Activated CD4-positive, CD25-positive, alpha-beta regulatory T cell (primary cell): ENCODE data around the gene NCAM2.
"Not testable (repeated sequence)": the region's sequence is repeated elsewhere in the genome, so short reads cannot be mapped to it uniquely, and the experiment has no call there.

Experiments used
- DNase-seq, 4 experiments: peaks; one replicate each; lab custom pipeline; 2025; lab: John Stamatoyannopoulos, UW

Gene NCAM2

DNA sequence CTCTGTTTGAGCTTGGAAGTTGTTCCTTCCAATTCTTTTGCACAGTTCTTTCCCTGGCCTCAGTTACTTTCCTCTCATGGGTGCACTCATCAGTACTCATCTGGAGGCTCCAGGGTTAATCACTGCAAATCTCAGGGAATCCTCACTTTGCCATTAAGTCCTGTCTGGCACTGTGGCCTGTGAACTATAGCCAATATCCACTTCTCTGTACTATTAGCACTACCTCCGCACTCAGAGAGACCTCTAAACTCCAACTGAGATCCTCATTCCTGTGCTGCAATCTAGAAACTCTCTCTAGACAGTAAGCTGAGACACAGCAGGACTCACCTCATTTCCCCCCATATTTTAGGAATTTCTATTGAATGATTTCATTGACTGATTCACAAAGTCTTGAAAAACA, 311.3 kb downstream of the NCAM2 start:
- DNase-seq: no peak

DNA sequence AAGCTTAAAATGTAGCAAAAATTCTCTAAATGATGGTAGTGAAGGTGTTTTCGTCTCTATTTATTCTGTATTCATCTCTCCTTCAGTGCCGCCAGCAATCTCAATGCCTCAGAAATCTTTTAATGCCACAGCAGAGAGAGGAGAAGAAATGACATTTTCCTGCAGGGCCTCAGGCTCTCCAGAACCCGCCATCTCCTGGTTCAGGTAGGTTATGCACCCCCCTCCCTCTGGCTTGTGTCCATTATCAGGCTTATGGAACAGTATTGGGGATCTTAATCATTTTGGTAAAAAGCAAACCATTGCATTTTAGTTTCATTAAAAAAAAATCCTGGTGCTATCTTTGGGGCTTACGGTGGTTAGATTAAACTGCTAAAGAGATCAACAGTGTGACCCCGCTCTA, 326.1 kb downstream of the NCAM2 start:
- DNase-seq: no peak

- DNase-seq: no peak
These were observed 334.3 kb downstream of the NCAM2 start for GRCh38 chr21:21332492-21332891.

DNA sequence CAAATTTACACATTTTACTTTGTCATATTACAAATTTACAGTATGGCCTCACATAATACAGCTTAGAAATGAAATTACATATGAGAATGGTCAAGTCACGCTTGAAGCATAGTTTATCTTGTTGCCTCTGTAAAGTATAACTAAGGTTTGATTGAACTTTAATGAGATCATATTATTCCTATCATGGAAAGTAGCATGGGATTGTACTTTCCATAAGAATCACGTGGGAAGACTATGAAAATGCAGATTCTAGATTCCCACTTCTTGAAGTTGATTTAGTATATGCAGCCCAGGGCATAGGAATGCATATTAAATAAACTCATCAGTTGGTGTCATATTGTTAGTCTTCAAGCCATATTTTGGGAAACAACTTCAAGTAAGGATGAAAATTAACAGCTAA, 342.8 kb downstream of the NCAM2 start:
- DNase-seq: no peak

GRCh38 chr21:21345296-21345695, 347.1 kb downstream of the NCAM2 start:
- DNase-seq: no peak

- no peak for DNase-seq
These were observed 347.7 kb downstream of the NCAM2 start for GRCh38 chr21:21345872-21346271.

GRCh38 chr21:21366277-21366676, 368.1 kb downstream of the NCAM2 start:
- DNase-seq: no peak

DNA sequence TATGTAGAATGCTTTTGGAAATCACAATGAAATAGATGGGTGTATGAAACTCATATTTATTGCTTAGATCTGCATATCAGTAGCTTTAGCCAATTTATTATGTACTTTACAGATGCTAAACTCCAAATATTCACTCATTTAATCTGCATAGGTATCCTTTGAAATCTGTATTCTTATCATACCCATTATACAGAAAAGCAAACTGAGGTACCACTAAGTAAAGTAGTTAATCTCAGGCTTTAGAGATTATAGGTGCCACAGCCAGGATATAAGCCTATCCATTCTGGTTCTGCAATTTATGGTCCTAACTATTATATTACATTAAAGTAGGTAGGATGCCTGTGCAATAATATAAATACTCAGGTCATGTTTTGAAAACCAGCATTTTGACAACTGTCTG, 369.4 kb downstream of the NCAM2 start:
- DNase-seq: no peak

GRCh38 chr21:21373969-21374368, 375.8 kb downstream of the NCAM2 start:
- no peak for DNase-seq

DNA sequence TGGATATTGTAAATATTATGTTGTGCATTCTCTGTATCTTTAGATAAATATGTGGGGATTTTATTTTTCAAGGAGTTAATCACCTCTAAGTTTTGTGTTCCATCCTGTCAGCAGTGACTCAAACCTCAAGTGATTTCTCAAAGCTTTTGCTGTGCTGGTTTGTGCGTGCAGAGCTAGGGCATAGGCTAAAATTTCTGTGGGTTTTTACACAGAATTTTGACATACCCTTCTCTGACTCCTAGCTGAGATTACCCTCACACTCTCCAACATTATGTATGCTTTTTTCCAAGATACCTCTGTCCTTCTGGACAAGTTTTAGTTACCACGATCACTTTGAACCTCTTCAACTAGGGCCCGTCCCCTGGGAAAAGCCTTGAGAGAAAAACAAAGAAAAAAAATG, 384.9 kb downstream of the NCAM2 start:
- DNase-seq: no peak

- DNase-seq: no peak
These were observed 386.8 kb downstream of the NCAM2 start for GRCh38 chr21:21384977-21385376.

DNA sequence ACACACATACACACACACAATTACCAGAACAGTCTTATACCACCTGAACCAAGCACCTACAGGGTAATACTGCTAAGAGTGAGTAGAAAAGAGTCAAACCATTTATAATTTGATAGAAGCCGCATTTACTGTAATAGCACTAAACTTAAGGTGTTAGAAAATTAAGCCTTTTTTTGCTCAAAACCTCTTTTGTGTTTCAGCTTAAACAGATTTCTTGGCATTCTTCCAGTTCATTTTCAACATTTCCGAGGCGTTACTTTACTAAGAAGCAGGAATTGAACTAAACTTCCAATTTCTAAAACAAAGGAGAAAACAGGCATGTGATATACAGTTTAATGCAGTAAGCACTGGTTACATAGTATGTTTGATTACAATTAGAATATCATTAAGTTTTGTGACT, 387.2 kb downstream of the NCAM2 start:
- no peak for DNase-seq

DNA sequence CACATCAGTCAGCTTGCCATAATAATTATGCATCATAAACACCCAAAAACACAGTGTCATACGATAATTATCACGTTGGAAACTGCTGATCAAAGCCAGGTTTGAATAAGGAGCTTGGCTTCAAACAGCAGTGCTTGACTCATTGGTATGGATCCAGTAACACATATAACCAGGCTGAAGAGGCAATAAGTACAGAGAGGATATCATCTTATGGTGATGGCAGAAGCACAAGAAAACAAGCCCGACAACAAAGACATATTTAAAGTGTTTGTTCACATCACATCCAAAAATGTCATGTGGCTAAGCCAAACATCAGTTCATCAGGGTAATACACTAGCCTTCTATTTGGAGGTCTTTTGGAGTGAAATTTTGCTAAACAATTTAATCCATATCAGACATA, 389.7 kb downstream of the NCAM2 start:
- no peak for DNase-seq

GRCh38 chr21:21394064-21394463, 395.9 kb downstream of the NCAM2 start:
- DNase-seq: no peak

- DNase-seq: no peak
These were observed 398.2 kb downstream of the NCAM2 start for GRCh38 chr21:21396424-21396823.

GRCh38 chr21:21397464-21397863, 399.3 kb downstream of the NCAM2 start:
- DNase-seq: no peak

DNA sequence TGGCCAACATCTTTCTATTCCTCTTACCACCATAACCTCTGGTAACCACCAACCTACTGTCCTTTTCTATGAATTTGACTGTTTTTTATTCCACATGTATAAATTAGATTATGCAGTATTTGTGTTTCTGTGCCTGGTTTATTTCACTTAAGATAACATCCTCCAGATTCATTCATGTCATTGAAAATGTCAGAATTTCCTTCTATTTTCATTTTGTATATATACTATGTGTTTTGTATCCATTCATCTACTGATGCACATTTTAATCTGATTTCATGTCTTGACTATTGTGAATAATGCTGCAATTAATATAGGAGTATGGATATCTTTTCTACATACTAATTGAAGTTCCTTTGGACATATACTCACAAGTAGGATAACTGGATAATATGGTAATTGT, 403.2 kb downstream of the NCAM2 start:
- DNase-seq: no peak

DNA sequence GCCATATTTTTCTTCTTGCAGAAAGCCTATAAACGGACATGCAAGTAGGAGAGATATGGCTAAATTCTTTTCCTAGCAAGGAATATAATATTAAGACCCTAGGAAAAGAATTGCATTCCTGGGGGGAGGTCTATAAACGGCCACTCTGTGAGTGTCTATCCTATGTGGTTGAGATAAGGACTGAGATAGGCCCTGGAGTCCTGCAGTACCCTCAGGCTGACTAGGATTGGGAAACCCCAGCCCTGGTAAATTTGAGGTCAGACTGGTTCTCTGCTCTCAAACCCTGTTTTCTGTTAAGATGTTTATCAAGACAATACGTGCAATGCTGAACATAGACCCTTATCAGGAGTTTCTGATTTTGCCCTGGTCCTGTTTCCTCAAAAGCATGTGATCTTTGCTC, 404.0 kb downstream of the NCAM2 start:
- not testable (repeated sequence) for DNase-seq

GRCh38 chr21:21404261-21404660, 406.1 kb downstream of the NCAM2 start:
- DNase-seq: not testable (repeated sequence)

- no peak for DNase-seq
These were observed 408.7 kb downstream of the NCAM2 start for GRCh38 chr21:21406921-21407320.

DNA sequence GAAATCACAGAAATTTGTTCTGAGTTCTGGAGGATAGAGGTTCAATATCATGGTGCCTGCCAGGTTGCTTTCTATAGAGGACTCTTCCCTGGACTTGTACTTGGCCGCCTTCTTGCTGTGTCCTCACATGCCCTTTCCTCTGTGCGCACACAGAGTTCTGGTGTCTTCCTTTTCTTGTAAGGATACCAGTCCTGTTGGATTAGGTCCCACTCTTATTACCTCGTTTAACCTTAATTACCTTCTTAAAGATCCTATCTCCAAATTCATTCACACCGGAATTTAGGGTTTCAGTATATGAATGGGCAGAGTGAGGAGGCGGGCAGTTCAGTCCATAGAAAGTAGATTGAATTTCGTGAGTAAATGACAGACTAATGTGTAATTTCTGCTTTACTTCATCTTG, 413.9 kb downstream of the NCAM2 start:
- no peak for DNase-seq

GRCh38 chr21:21415741-21416140, 417.5 kb downstream of the NCAM2 start:
- DNase-seq: no peak

DNA sequence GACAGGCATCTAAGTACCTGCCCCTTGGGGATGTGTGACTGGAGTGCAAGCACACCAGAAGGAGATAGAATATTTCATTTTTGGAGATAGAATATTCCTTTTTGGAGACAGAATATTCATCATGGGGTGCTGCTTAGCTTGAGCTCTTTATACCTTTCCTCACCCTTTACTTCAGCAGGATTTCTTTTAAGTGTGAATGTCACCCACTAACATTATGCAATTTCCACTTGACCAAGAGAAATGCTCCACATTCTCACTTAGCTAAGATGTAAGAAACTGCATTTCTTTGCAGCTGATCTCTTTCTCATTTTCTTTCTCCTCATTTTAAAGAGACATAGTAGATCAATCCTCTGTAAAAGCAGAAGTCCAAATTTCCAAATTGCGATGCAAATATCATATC, 436.7 kb downstream of the NCAM2 start:
- DNase-seq: no peak

- DNase-seq: no peak
These were observed 437.9 kb downstream of the NCAM2 start for GRCh38 chr21:21436012-21436534.

GRCh38 chr21:21439761-21440160, 441.6 kb downstream of the NCAM2 start:
- DNase-seq: no peak
